IMR-90 (cell line): ENCODE results near the gene KIAA1586. TPM values are rescaled to one million over a fixed set of nuclear protein-coding genes. Genes with fewer than 3 reads are reported as not detected.

ENCODE experiments used
- ATAC-seq: fragments of 200-7000 bp; cut with Tn5 transposase; 2 replicates; pipeline ENCODE4 v1.9.1; 2020; ENCODE audit warnings: low read depth, mild to moderate bottlenecking, moderate library complexity
- BruUV-seq: library from RNA; stranded (reverse); fragments of 400-500 nt; replicated peaks from 2 replicates; lab custom pipeline; 2021; lab: Mats Ljungman, UMichigan
- CTCF ChIA-PET: fragments of 300-600 bp; formaldehyde crosslinking; extraction: SDS; loops from one replicate; lab custom pipeline; 2021; ENCODE audit warnings: antibody characterized with exemption; lab: Yijun Ruan, JAX
- POLR2A ChIA-PET: fragments of 300-600 bp; sonication (Branson Sonifier 250); formaldehyde crosslinking; loops from one replicate; lab custom pipeline; 2022; ENCODE audit warnings: antibody characterized with exemption; ENCODE audit not compliant: unreplicated experiment; lab: Charles Lee
- DNase-seq: peaks from one replicate; pipeline ENCODE4 v3.0.0; 2013
- H2AFZ ChIP-seq: replicated peaks from 2 replicates; pipeline ENCODE3; 2013; ENCODE audit warnings: low read length, mild to moderate bottlenecking; ENCODE audit not compliant: poor library complexity
- H2AK5ac ChIP-seq: 2 replicates; pipeline ENCODE4 v1.6.1; 2013; ENCODE audit warnings: low read depth, low read length, inconsistent platforms
- H2AK9ac ChIP-seq: replicated peaks from 2 replicates; pipeline ENCODE3; 2013; ENCODE audit warnings: mild to moderate bottlenecking, low read depth, low read length, moderate library complexity; ENCODE audit not compliant: poor library complexity
- H2BK120ac ChIP-seq: 2 replicates; pipeline ENCODE4 v1.6.1; 2013; ENCODE audit warnings: low read depth, low read length, inconsistent platforms
- H2BK15ac ChIP-seq: 3 replicates; pipeline ENCODE4 v1.6.1; 2013; ENCODE audit warnings: low read depth, low read length, inconsistent platforms
- H2BK20ac ChIP-seq: 2 replicates; pipeline ENCODE4 v1.6.1; 2013; ENCODE audit warnings: low read depth, mild to moderate bottlenecking, inconsistent platforms, low read length, moderate library complexity
- H2BK5ac ChIP-seq: 2 replicates; pipeline ENCODE4 v1.6.1; 2013; ENCODE audit warnings: mild to moderate bottlenecking, low read depth, low read length, inconsistent platforms; ENCODE audit not compliant: poor library complexity, severe bottlenecking
- H3K14ac ChIP-seq: replicated peaks from 2 replicates; pipeline ENCODE4 v1.6.1; 2013; ENCODE audit warnings: low read depth, low read length, inconsistent platforms
- H3K18ac ChIP-seq: 2 replicates; pipeline ENCODE4 v1.6.1; 2013; ENCODE audit warnings: low read depth, low read length, control low read depth
- H3K23ac ChIP-seq: 2 replicates; pipeline ENCODE4 v1.6.1; 2013; ENCODE audit warnings: low read depth, low read length, inconsistent platforms
- H3K27ac ChIP-seq: 2 replicates; pipeline ENCODE4 v1.5.1; 2013; ENCODE audit warnings: mild to moderate bottlenecking, control low read depth, low read length; ENCODE audit not compliant: insufficient read depth
- H3K27me3 ChIP-seq: 2 replicates; pipeline ENCODE4 v1.6.1; 2013; ENCODE audit warnings: low read length; ENCODE audit not compliant: control insufficient read depth, insufficient read depth
- H3K36me3 ChIP-seq: 2 replicates; pipeline ENCODE4 v1.6.1; 2013; ENCODE audit warnings: low read length, mixed read lengths; ENCODE audit not compliant: control insufficient read depth, insufficient read depth
- H3K4ac ChIP-seq: 2 replicates; pipeline ENCODE4 v1.6.1; 2013; ENCODE audit warnings: low read depth, low read length, inconsistent platforms
- H3K4me1 ChIP-seq: 2 replicates; pipeline ENCODE4 v1.6.1; 2013; ENCODE audit warnings: low read length, mixed read lengths; ENCODE audit not compliant: control insufficient read depth, insufficient read depth
- H3K4me2 ChIP-seq: 2 replicates; pipeline ENCODE4 v1.6.1; 2013; ENCODE audit warnings: low read depth, mild to moderate bottlenecking, control low read depth, low read length, moderate library complexity
- H3K4me3 ChIP-seq: 2 replicates; pipeline ENCODE4 v1.5.1; 2013; ENCODE audit warnings: low read depth, mild to moderate bottlenecking, control low read depth, low read length, moderate library complexity; ENCODE audit not compliant: insufficient read depth
- H3K56ac ChIP-seq: 2 replicates; pipeline ENCODE4 v1.6.1; 2013; ENCODE audit warnings: low read length, inconsistent platforms; ENCODE audit not compliant: insufficient read depth; ENCODE audit errors: extremely low read depth
- H3K79me1 ChIP-seq, 2 experiments: 2 replicates each; pipeline ENCODE4 v1.6.1; 2013; ENCODE audit warnings: low read length in 2 of 2, inconsistent platforms in 1 of 2, low read depth in 1 of 2
- H3K9ac ChIP-seq: 2 replicates; pipeline ENCODE4 v1.6.1; 2013; ENCODE audit warnings: low read depth, low read length, control low read depth
- H3K9me1 ChIP-seq: 2 replicates; pipeline ENCODE4 v1.6.1; 2013; ENCODE audit warnings: low read length, inconsistent platforms; ENCODE audit not compliant: insufficient read depth
- H3K9me3 ChIP-seq: 2 replicates; pipeline ENCODE4 v1.6.1; 2013; ENCODE audit warnings: low read length; ENCODE audit not compliant: control insufficient read depth, insufficient read depth
- H4K20me1 ChIP-seq: 2 replicates; pipeline ENCODE4 v1.6.1; 2013; ENCODE audit warnings: low read length, inconsistent platforms; ENCODE audit not compliant: insufficient read depth
- H4K5ac ChIP-seq: 2 replicates; pipeline ENCODE4 v1.6.1; 2013; ENCODE audit warnings: mild to moderate bottlenecking, low read depth, low read length, control low read depth
- H4K8ac ChIP-seq, 2 experiments: 2 replicates each; pipeline ENCODE4 v1.6.1; 2013; ENCODE audit warnings: low read depth in 2 of 2, low read length in 2 of 2, control low read depth in 1 of 2, inconsistent platforms in 1 of 2
- H4K91ac ChIP-seq: 2 replicates; pipeline ENCODE4 v1.6.1; 2013; ENCODE audit warnings: low read depth, low read length, inconsistent platforms; ENCODE audit not compliant: insufficient read depth
- CHD1 ChIP-seq: IDR thresholded peaks from 2 replicates; pipeline ENCODE4 v1.6.1; 2012; ENCODE audit warnings: low read depth, low read length, improper control_type of control experiment
- MAFK ChIP-seq: IDR thresholded peaks from 2 replicates; pipeline ENCODE4 v1.6.1; 2012; ENCODE audit warnings: low read depth, low read length, improper control_type of control experiment
- MAZ ChIP-seq: IDR thresholded peaks from 2 replicates; pipeline ENCODE4 v1.6.1; 2012; ENCODE audit warnings: low read depth, mild to moderate bottlenecking, low read length, improper control_type of control experiment, moderate library complexity, borderline replicate concordance
- POLR2A ChIP-seq: IDR thresholded peaks from 2 replicates; pipeline ENCODE4 v1.6.1; 2012; ENCODE audit warnings: mild to moderate bottlenecking, low read depth, low read length
- RAD21 ChIP-seq: IDR thresholded peaks from 2 replicates; pipeline ENCODE4 v1.6.1; 2012; ENCODE audit warnings: low read length, improper control_type of control experiment
- USF2 ChIP-seq: fragments of 150-350 bp; IDR thresholded peaks from 2 replicates; pipeline ENCODE4 v1.6.1; 2017; ENCODE audit warnings: mild to moderate bottlenecking, antibody characterized with exemption, low read length, low read depth
- WGBS, 2 experiments: methylation state at CpG; one replicate each; pipeline versions ENCODE4 v1.1.5 to v1.1.7; 2013; ENCODE audit warnings: missing lambda C conversion rate in 2 of 2; ENCODE audit not compliant: insufficient read length in 1 of 2; ENCODE audit errors: extremely low coverage in 2 of 2; 5-methylcytosine and 5-hydroxymethylcytosine counted together
- dilution Hi-C: fragments of 300-500 bp; cut with HindIII; formaldehyde crosslinking; loops from one replicate; pipeline ENCODE4 v1.14.3; 2018; ENCODE audit warnings: low sequenced_read_pairs; ENCODE audit not compliant: unreplicated experiment
- in situ Hi-C: fragments of 300-500 bp; cut with MboI; formaldehyde crosslinking; loops from 3 replicates; pipeline ENCODE4 v1.14.3; 2019; ENCODE audit warnings: low sequenced_read_pairs, inconsistent platforms, mixed read lengths
- intact Hi-C: fragments of 100-400 bp; cut with micrococcal nuclease; formaldehyde crosslinking; loops from 2 replicates; pipeline ENCODE4 v1.10.0; 2022
- polyA plus RNA-seq, 3 experiments: library from polyadenylated mRNA; depleted of rRNA; stranded (reverse); fragments of >200 nt; gene quantifications; 2 replicates each; pipeline ENCODE4 v1.2.3, GENCODE V29; 2012; ENCODE audit warnings: low replicate concordance in 1 of 3
- total RNA-seq: library from RNA; depleted of rRNA; stranded (reverse); fragments of >200 nt; gene quantifications from 2 replicates; pipeline ENCODE4 v1.2.3, GENCODE V29; 2012
- TF ChIP-seq, protein P1 (sequence below): fragments of 150-350 bp; IDR thresholded peaks from 2 replicates; pipeline ENCODE4 v1.6.1; 2016; ENCODE audit warnings: low read depth, mild to moderate bottlenecking, low read length, moderate library complexity, borderline replicate concordance

KIAA1586 gene
- total and polyA plus RNA-seq, 2 of the 4 experiments (the other 2 are of a cell fraction) = 3.6 to 3.8 TPM

DNA sequence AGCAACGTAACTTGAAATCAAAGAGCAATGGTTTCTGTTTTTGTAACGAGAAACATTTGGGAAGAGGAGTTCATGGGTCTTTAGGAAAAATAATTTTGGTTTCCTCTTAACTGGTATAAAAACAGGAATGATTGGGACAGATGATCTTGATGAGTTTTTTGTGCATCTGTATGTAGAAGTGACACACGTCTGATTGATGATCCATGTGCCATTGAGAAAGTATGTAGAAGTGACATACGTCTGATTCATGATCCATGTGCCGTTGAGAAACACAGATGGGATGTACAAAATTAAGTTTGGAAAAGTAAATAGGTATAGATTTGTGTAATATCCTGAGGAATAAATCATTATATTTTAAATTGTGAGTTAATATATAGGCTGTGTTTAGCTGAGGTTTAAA lies 2.1 kb downstream of the KIAA1586 start:
- TF ChIP-seq, protein P1, sequence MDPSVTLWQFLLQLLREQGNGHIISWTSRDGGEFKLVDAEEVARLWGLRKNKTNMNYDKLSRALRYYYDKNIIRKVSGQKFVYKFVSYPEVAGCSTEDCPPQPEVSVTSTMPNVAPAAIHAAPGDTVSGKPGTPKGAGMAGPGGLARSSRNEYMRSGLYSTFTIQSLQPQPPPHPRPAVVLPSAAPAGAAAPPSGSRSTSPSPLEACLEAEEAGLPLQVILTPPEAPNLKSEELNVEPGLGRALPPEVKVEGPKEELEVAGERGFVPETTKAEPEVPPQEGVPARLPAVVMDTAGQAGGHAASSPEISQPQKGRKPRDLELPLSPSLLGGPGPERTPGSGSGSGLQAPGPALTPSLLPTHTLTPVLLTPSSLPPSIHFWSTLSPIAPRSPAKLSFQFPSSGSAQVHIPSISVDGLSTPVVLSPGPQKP = no peak
- TF ChIP-seq POLR2A = no peak
- TF ChIP-seq CHD1 = no peak
- no peak for TF ChIP-seq RAD21
- no peak for TF ChIP-seq MAZ
- no peak for TF ChIP-seq MAFK
- no peak for TF ChIP-seq USF2
- ChIA-PET POLR2A (no interaction called here), CTCF (no interaction called here)
- H4K91ac ChIP-seq = no peak overlapping the region
- intact Hi-C loops = loop anchor here (5.0 kb wide), 1 partner anchor 124 kb away; the partner anchor contains the start of gene BAG2
- H4K5ac ChIP-seq = no peak overlapping the region
- DNase-seq (peak; percentile 25), ATAC-seq (no peak)
- H3K9me1 ChIP-seq = no peaks in the 10 kb centered on the region
- H2AFZ ChIP-seq = no peak overlapping the region
- no peaks in the 10 kb centered on the region for H3K9me3 ChIP-seq
- in situ Hi-C loops = no loop called here
- H4K20me1 ChIP-seq = peaks cover 4% of the 10 kb centered on the region; the same call in 1 of the 2 replicates
- WGBS, 2 experiments = 62% methylated on average over 3 of the region's 5 CpGs; no CpG with 5 or more reads in 1 of the 2 experiments
- H3K79me1 ChIP-seq = peaks cover 17 to 28% of the 10 kb centered on the region in 2 experiments
- no peak overlapping the region for H2AK9ac ChIP-seq
- H3K4me3 ChIP-seq = peak overlapping the region; percentile 13; the same call in 1 of the 2 replicates
- H3K4me1 ChIP-seq = no peaks in the 10 kb centered on the region; the same call in 1 of the 2 replicates
- H2BK120ac ChIP-seq = no peak overlapping the region
- BruUV-seq = no TSS peak
- H3K4ac ChIP-seq = no peak overlapping the region
- peaks cover 15% of the 10 kb centered on the region for H3K36me3 ChIP-seq
- H2BK15ac ChIP-seq = no peak overlapping the region
- H4K8ac ChIP-seq = no peak overlapping the region
- no peak overlapping the region for H2BK5ac ChIP-seq
- H3K27me3 ChIP-seq = no peaks in the 10 kb centered on the region
- dilution Hi-C loops = no loop called here
- H3K27ac ChIP-seq = no peak overlapping the region
- peak overlapping the region; percentile 73; the same call in 1 of the 2 replicates for H3K9ac ChIP-seq
- no peak overlapping the region; the same call in 1 of the 2 replicates for H3K18ac ChIP-seq
- H3K23ac ChIP-seq = peak overlapping the region; percentile 10; the same call in 1 of the 2 replicates
- peak overlapping the region; percentile 61 for H3K4me2 ChIP-seq
- no peak overlapping the region for H2AK5ac ChIP-seq
- no peak overlapping the region for H2BK20ac ChIP-seq
- no peak overlapping the region for H3K56ac ChIP-seq
- no peak overlapping the region for H3K14ac ChIP-seq
